Body of pancreas (tissue), 4 donors: ENCODE data around the gene APBA1.

Source experiments
- CTCF ChIP-seq, 7 experiments: fragments of 450-650 bp in 4 of 7; fragments of 200-600 bp in 3 of 7; sonication (generic) in 3 of 7; IDR thresholded peaks; one replicate each; pipeline ENCODE4 v1.5.1; 2016 to 2019; ENCODE audit warnings: antibody characterized with exemption in 7 of 7
- POLR2A ChIP-seq, 3 donors: fragments of 450-650 bp; IDR thresholded peaks; one replicate each; pipeline ENCODE4 v1.6.1; 2016; ENCODE audit warnings: antibody characterized with exemption in 3 of 3, mild to moderate bottlenecking in 2 of 3

GRCh38 chr9:69380301-69380700 is 291.9 kb downstream of the APBA1 start:
- TF ChIP-seq CTCF (IDR thresholded peaks at IDR 0.05) = no peak
- TF ChIP-seq POLR2A (IDR thresholded peaks at IDR 0.05) = no peak
